Testis (tissue), 3 donors: ENCODE data around the gene CKM. TPM values are rescaled to one million over a fixed set of nuclear protein-coding genes. Genes with fewer than 3 reads are reported as not detected.

Experiments used
- DNase-seq: peaks from one replicate; pipeline ENCODE4 v3.0.0-alpha.2; 2019
- H3K27ac ChIP-seq, 2 donors: fragments of 200-600 bp; sonication (generic); one replicate each; pipeline ENCODE4 v1.5.1; 2019
- H3K27me3 ChIP-seq: fragments of 200-600 bp; sonication (generic); one replicate; pipeline ENCODE4 v1.5.1; 2019
- H3K36me3 ChIP-seq: fragments of 200-600 bp; sonication (generic); one replicate; pipeline ENCODE4 v1.5.1; 2017; ENCODE audit warnings: low read depth; ENCODE audit errors: missing control alignments
- H3K4me1 ChIP-seq: fragments of 200-600 bp; sonication (generic); one replicate; pipeline ENCODE4 v1.5.1; 2019
- H3K4me3 ChIP-seq, 2 donors: fragments of 200-600 bp; sonication (generic); one replicate each; pipeline ENCODE4 v1.5.1; 2017 to 2019
- H3K9me3 ChIP-seq: fragments of 200-600 bp; sonication (generic); one replicate; pipeline ENCODE4 v1.5.1; 2017
- POLR2A ChIP-seq: fragments of 450-650 bp; IDR thresholded peaks from one replicate; pipeline ENCODE4 v1.6.1; 2017; ENCODE audit warnings: antibody characterized with exemption, mild to moderate bottlenecking, moderate library complexity
- WGBS, 2 donors: methylation state at CpG; one replicate each; pipeline ENCODE4 v1.1.5; 2018; 5-methylcytosine and 5-hydroxymethylcytosine counted together
- intact Hi-C: fragments of 100-400 bp; cut with DNase I; formaldehyde crosslinking; loops from one replicate; pipeline ENCODE4 v1.15.1; 2023; ENCODE audit warnings: low total_unique reads
- polyA plus RNA-seq: library from polyadenylated mRNA; stranded (reverse); fragments of 350-450 nt; fragmentation: Illumina TruSeq; extraction: RNeasy Lipid Tissue Mini Kit (QIAGEN cat#74804); gene quantifications from one replicate; pipeline ENCODE4 v1.2.3, GENCODE V29; 2014; ENCODE audit warnings: low read depth, low replicate concordance; ENCODE audit not compliant: insufficient read depth
- total RNA-seq, 2 donors: library from RNA; depleted of rRNA; stranded (reverse); fragments of >200 nt; gene quantifications; one replicate each; pipeline ENCODE4 v1.2.3, GENCODE V29; 2016
- TF ChIP-seq, protein P1 (sequence below), 3 experiments: fragments of 450-650 bp in 2 of 3; fragments of 200-600 bp in 1 of 3; sonication (generic) in 1 of 3; IDR thresholded peaks; one replicate each; pipeline ENCODE4 v1.5.1; 2016 to 2019; ENCODE audit warnings: antibody characterized with exemption in 3 of 3, mild to moderate bottlenecking in 2 of 3, moderate library complexity in 1 of 3

CKM gene
- total and polyA plus RNA-seq, 3 donors from 2014 or later, result 16.5 to 61.1 (median 22.4) TPM

DNA sequence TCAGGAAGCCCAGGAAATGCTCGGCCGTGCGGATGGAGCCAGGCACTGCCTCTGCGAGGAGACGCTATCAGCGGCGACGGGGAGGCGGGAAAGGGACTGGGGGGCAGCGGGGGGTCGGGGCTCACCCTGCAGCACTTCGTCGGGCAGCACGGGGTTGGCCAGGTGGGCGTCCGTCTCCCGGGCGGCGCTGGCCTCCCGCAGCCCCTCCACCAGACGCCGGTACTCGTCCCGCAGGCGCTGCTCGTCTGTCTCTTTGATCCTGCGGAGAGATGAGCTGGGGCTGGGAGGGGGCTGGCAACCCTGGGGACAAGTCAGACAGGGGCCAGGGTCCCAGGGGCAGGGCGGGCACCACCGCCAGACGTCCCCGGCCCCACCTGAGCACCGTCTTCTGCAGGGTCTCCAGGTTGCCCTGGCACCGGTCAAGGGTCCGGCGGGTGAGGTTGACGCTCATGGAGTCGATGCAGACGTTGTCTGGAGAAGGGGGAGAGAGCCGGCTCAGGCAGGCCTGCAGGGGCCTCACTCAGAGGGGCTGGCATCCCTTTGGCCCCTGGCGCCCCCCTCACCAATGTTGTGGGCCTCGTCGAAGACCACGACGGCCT lies 41.3 kb upstream of the CKM start:
- no peaks in the 10 kb centered on the region for H3K27me3 ChIP-seq
- TF ChIP-seq, protein P1, sequence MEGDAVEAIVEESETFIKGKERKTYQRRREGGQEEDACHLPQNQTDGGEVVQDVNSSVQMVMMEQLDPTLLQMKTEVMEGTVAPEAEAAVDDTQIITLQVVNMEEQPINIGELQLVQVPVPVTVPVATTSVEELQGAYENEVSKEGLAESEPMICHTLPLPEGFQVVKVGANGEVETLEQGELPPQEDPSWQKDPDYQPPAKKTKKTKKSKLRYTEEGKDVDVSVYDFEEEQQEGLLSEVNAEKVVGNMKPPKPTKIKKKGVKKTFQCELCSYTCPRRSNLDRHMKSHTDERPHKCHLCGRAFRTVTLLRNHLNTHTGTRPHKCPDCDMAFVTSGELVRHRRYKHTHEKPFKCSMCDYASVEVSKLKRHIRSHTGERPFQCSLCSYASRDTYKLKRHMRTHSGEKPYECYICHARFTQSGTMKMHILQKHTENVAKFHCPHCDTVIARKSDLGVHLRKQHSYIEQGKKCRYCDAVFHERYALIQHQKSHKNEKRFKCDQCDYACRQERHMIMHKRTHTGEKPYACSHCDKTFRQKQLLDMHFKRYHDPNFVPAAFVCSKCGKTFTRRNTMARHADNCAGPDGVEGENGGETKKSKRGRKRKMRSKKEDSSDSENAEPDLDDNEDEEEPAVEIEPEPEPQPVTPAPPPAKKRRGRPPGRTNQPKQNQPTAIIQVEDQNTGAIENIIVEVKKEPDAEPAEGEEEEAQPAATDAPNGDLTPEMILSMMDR (IDR thresholded peaks at IDR 0.05), result no peak
- no peak for TF ChIP-seq POLR2A
- H3K36me3 ChIP-seq, result no peaks in the 10 kb centered on the region

DNA sequence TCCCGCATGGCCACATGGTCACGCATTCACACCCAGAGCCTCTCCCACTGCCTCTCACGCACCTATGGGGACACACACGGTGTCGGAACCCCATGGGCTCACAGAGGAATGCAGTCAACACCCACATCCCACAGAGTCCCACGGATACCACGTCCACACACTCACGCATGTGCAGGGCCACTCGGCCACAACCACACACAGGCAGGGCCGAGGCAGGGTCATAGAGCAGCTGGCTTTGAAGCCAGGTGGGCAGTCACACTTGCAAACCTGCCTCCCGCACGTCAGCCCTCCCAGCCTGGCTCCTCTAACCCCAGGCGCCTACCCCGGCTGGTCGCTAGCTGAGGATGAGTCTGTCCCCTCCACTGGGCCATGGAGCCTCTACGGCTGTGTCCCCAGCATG lies 39.6 kb upstream of the CKM start:
- H3K36me3 ChIP-seq, result no peaks in the 10 kb centered on the region
- H3K4me3 ChIP-seq, result no peak overlapping the region
- H3K27ac ChIP-seq, result no peak overlapping the region
- no peaks in the 10 kb centered on the region for H3K4me1 ChIP-seq
- H3K27me3 ChIP-seq, result no peaks in the 10 kb centered on the region
- TF ChIP-seq POLR2A, result no peak
- TF ChIP-seq, protein P1 (IDR thresholded peaks at IDR 0.05), result no peak
- no peak for DNase-seq
- intact Hi-C loops, result no loop called here
- no peaks in the 10 kb centered on the region for H3K9me3 ChIP-seq
- WGBS, 2 donors, result 91 to 96% methylated on average over 13 to 16 of the region's 16 CpGs

More for the DNA sequence above, 41.3 kb upstream of the CKM start:
- Histone ChIP-seq H3K27ac (no peak overlapping the region), H3K9me3 (no peaks in the 10 kb centered on the region), H3K4me1 (no peaks in the 10 kb centered on the region), H3K4me3 (no peak overlapping the region)
- intact Hi-C loops, result no loop called here
- WGBS, 2 donors, result 77 to 80% methylated on average over 1 to 42 of the region's 44 CpGs
- no peak for DNase-seq

DNA sequence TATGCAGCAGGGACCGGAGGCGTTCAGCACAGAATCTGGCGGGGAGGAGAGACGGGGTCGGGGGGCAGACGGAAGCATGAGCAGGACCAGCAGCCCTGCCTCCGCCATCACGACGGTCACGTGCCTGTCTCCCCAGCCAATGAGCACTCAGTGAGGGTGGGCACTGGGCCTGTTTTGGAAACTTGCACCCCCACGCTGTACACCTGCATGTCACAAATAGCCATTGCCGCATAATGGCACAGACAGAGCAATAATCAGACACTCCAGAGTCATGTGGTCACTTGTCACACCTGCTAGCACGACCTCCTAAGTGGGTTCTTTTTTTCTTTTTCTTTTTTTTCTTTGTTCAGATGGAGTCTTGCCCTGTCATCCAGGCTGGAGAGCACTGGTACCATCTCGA lies 38.9 kb upstream of the CKM start:
- TF ChIP-seq, protein P1 (IDR thresholded peaks at IDR 0.05), result no peak
- no peak for TF ChIP-seq POLR2A
- Histone ChIP-seq H3K4me3 (no peak overlapping the region), H3K27ac (no peak overlapping the region), H3K27me3 (no peaks in the 10 kb centered on the region), H3K9me3 (no peaks in the 10 kb centered on the region), H3K4me1 (no peaks in the 10 kb centered on the region), H3K36me3 (no peaks in the 10 kb centered on the region)
- WGBS, 2 donors, result 90 to 93% methylated on average over 14 of the region's 14 CpGs
- intact Hi-C loops, result no loop called here
- no peak for DNase-seq

DNA sequence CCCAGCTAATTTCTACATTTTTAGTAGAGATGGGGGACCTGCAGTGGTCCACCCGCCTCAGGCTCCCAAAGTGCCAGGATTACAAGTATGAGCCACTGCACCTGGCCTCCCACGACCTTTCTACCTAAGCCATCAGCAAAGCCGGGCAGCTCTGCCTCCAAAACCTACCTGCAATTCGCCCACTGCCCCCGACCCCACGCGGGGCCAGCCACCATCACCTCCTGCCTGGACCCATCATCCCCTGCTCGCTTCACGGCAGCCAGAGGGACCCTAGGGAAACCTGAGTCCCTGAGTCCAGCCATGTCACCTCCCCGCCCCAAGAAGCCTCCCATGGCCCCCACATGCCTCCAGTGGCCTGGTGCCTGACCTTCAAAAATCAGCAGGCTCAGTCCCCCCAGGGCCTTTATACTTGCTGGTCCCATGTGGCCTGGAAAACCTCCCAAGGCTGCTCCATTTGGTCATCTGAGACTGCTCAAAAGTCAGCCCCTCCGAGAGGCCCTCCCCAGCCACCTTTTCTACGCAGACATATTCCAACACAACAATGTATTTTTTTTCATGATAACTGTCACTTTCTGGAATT lies 35.6 kb upstream of the CKM start:
- Histone ChIP-seq H3K27me3 (no peaks in the 10 kb centered on the region), H3K9me3 (no peaks in the 10 kb centered on the region), H3K36me3 (no peaks in the 10 kb centered on the region), H3K4me1 (no peaks in the 10 kb centered on the region), H3K4me3 (no peak overlapping the region), H3K27ac (no peak overlapping the region)
- DNase-seq, result no peak
- TF ChIP-seq POLR2A, result no peak
- TF ChIP-seq, protein P1 (IDR thresholded peaks at IDR 0.05), result no peak
- intact Hi-C loops, result no loop called here
- WGBS, 2 donors, result 89 to 95% methylated on average over 12 of the region's 12 CpGs

DNA sequence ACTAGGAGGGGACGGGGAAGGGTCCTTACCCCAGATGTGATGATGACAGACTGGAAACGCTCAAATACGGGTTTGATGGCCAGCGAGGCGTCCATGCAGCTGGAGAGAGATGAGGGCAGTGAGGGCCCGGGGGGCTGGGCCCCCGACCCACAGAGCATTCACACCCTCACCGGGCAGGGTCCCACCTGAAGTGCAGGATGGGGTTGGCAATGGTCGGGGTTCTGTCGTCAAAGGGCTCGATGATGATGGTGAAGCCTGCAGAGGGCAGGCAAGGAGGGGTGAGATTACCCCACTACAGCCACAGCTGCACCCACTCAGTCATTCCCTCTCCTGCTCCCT lies 34.7 kb upstream of the CKM start:
- 90 to 92% methylated on average over 11 of the region's 11 CpGs for WGBS, 2 donors
- no peak overlapping the region for H3K4me3 ChIP-seq
- H3K27me3 ChIP-seq, result no peaks in the 10 kb centered on the region
- TF ChIP-seq, protein P1 (IDR thresholded peaks at IDR 0.05), result no peak
- TF ChIP-seq POLR2A, result no peak
- no peaks in the 10 kb centered on the region for H3K4me1 ChIP-seq
- no peak for DNase-seq
- no peaks in the 10 kb centered on the region for H3K9me3 ChIP-seq
- intact Hi-C loops, result no loop called here
- no peaks in the 10 kb centered on the region for H3K36me3 ChIP-seq
- no peak overlapping the region for H3K27ac ChIP-seq
